ENCODE results near the gene SNRK.

The SNRK gene

GRCh38 chr3:43309372-43310305 lies 23.3 kb downstream of the SNRK start:
- ChIA-PET POLR2A (no interaction called here), CTCF (no interaction called here)
- TF ChIP-seq ZNF350 (tag by site-specific recombination; IDR thresholded peaks at IDR 0.05) (no peak), HIC1 (tag by site-specific recombination; IDR thresholded peaks at IDR 0.05) (no peak), PATZ1 (tag by site-specific recombination; IDR thresholded peaks at IDR 0.05) (no peak), ZNF560 (tag by site-specific recombination; IDR thresholded peaks at IDR 0.05; ENCODE audit: borderline replicate concordance) (no peak), ZNF2 (tag by site-specific recombination; IDR thresholded peaks at IDR 0.05) (no peak), ZNF670 (tag by site-specific recombination; IDR thresholded peaks at IDR 0.05; ENCODE audit: low read depth) (no peak), SP3 (tag by site-specific recombination; IDR thresholded peaks at IDR 0.05) (no peak)
- Histone ChIP-seq H3K9me3 (ENCODE audit: control insufficient read depth, insufficient read depth, low read depth, low read length) (no peaks in the 10 kb centered on the region), H3K4me3 (ENCODE audit: low read depth, low read length) (no peak overlapping the region), H3K4me1 (ENCODE audit: control insufficient read depth, insufficient read depth, low read length) (no peaks in the 10 kb centered on the region), H3K27ac (ENCODE audit: extremely low read depth, low read depth, low read length) (no peak overlapping the region), H3K36me3 (ENCODE audit: control insufficient read depth in 2 of 2, insufficient read depth in 1 of 2, low read length in 2 of 2) (peaks cover 1 to 4% of the 10 kb centered on the region in 2 experiments; a peak in 2 of 3 replicates)

GRCh38 chr3:43316783-43317460 lies 30.6 kb downstream of the SNRK start:
- POLR2A ChIA-PET, result no interaction called here
- TF ChIP-seq ZNF280C (tag by site-specific recombination; IDR thresholded peaks at IDR 0.05) (no peak), ZNF501 (tag by site-specific recombination; IDR thresholded peaks at IDR 0.05) (no peak), ZNF654 (tag by site-specific recombination; IDR thresholded peaks at IDR 0.05; ENCODE audit: low read depth) (no peak), ZNF664 (tag by site-specific recombination; IDR thresholded peaks at IDR 0.05) (no peak), PRDM4 (tag by site-specific recombination; IDR thresholded peaks at IDR 0.05) (peak; percentile 75), ZNF792 (tag by site-specific recombination; IDR thresholded peaks at IDR 0.05) (no peak), ZFP41 (tag by site-specific recombination; IDR thresholded peaks at IDR 0.05; ENCODE audit: borderline replicate concordance) (no peak), FEZF1 (tag by site-specific recombination; IDR thresholded peaks at IDR 0.05) (no peak), HIC1 (tag by site-specific recombination; IDR thresholded peaks at IDR 0.05) (no peak), ZNF521 (tag by site-specific recombination; IDR thresholded peaks at IDR 0.05) (no peak), ZBTB17 (tag by site-specific recombination; IDR thresholded peaks at IDR 0.05) (peak; percentile 57), ZNF747 (tag by site-specific recombination; IDR thresholded peaks at IDR 0.05) (no peak)
- Histone ChIP-seq H3K4me3 (ENCODE audit: low read depth, low read length) (no peak overlapping the region), H3K27ac (ENCODE audit: extremely low read depth, low read depth, low read length) (no peak overlapping the region), H3K9me3 (ENCODE audit: control insufficient read depth, insufficient read depth, low read depth, low read length) (no peaks in the 10 kb centered on the region), H3K4me1 (ENCODE audit: control insufficient read depth, insufficient read depth, low read length) (no peaks in the 10 kb centered on the region; the same call in 1 of the 2 replicates), H3K36me3 (ENCODE audit: control insufficient read depth in 2 of 2, insufficient read depth in 1 of 2, low read length in 2 of 2) (no peaks in the 10 kb centered on the region)
- CTCF ChIA-PET, result no interaction called here

Data from HEK293 (cell line).